SW 1271 (cell line): ENCODE results near the gene XBP1.
"Not testable (repeated sequence)": the region's sequence is repeated elsewhere in the genome, so short reads cannot be mapped to it uniquely, and the experiment has no call there.

Experiments
- DNase-seq, 2 experiments: peaks; one replicate each; lab custom pipeline; 2025; lab: John Stamatoyannopoulos, UW

Gene XBP1

GRCh38 chr22:28792491-28793383 is 7.6 kb downstream of the XBP1 start:
- DNase-seq, result no peak

- DNase-seq, result no peak
Measured at GRCh38 chr22:28791841-28792490, 8.4 kb downstream of the XBP1 start.

DNA sequence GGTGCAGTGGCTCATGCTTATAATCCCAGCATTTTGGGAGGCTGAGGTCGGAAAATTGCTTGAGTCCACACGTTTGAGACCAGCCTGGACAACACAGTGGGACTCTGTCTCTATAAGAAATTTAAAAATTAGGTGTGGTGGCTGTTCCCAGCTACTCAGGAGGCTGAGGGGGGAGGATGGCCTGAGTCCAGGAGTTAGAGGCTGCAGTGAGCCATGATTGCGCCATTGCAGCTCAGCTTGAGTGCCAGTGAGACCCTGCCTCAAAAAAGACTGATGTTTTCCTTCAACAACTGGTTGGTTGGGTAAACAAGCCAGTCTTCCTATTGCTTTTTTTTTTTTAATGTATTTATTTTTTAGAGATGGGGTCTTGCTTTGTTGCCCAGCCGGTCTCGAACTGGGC is 9.2 kb downstream of the XBP1 start:
- no peak for DNase-seq

DNA sequence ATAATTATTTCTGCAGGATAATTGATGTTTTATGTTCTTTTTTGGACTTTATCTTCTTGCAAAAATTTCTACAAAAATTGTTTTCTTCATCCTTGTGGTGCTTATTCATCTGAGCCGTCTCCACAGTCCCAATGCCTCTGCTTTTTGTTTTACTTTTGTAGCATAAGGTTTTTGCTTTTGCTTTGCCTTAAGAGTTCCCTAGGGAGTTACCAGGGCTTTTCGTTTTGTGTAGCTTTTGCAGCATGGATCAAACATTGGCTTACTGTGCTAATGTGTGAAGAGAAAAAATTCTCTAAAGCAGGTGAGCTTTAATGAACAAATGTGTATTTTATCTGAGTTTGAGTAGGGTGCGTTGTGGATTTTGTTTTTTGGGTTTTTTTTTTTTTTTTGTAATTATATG is 11.8 kb downstream of the XBP1 start:
- DNase-seq, result no peak

DNA sequence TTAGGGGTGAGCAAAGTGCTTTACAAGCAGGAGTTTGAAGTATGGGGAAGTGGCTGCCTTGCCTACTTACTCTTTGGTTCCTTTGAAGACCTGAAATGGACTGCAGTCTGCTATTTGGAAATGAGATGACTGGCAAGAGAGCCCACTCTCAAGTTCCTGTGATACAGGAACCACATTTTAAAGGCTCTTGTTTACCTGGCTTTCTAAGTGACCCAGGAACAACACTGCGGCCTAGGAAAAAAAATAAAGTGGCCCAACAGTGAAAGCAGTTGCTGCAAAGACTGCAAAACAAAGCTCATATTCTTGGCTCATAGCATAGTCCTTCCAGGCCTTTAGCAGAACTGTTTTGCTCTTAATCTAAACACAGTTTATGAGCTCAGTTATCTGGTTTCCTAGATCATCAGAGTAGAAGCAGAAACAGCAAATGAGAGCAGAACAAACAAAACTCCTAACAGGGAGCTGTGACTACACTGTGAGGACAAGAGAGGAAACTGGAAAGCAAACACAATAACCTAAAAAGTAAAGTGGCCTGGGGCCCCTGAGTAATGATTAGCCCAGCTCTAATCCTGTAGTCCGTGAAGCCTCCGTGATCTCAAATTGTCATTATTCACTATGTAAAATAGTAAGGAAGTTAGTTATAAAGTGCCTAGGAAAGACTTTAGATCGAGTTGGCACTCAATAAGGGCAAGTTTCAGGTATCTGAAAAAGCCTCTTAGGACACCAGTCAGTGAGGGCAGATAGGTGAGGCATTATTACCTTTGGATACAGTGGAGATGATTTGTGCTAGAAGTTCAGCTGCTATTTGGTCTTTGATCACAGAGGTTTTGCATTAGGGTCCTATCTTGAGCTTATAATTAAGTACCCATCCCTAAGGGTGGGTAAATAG is 16.3 kb downstream of the XBP1 start:
- DNase-seq, result no peak

DNA sequence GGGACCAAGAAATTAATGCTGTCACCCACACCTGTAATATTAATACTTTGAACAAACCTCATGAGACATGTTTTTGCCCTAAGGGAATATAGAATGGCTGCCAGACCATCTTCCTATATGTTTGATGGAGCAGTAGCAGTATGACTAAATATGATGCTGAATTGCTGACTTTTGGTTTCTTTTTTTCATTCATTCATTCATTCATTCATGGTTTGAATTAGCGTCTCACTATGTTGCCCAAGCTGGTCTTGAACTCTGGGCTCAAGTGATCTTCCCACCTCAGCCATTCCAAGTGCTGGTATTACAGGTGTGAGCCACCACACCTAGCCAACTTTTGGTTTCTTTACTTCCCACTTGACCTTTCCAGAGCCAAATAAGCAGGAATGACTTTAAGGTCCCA is 20.1 kb downstream of the XBP1 start:
- DNase-seq, result no peak

DNA sequence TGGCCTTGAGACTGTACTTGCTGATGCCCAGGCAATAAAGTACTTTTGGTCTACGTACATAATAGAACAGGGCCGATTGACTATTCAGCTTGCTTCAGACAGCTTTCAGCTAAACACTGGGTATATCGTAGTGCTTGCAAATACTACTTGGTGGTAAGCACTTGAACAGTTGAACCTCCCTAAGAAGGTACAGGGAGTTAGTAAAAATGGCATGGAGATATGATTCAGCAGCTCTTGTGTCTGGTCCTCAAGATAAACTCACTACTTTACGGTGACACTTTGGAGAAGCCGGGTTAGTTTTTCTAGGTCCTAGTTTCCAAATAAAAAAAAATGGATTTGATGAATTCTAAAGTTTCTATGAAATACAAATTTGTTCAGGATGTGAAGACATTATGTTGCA is 20.5 kb downstream of the XBP1 start:
- DNase-seq, result no peak

- no peak for DNase-seq
Measured at GRCh38 chr22:28774378-28774777, 26.0 kb downstream of the XBP1 start.

- no peak for DNase-seq
Measured at GRCh38 chr22:28773461-28773867, 26.9 kb downstream of the XBP1 start.

DNA sequence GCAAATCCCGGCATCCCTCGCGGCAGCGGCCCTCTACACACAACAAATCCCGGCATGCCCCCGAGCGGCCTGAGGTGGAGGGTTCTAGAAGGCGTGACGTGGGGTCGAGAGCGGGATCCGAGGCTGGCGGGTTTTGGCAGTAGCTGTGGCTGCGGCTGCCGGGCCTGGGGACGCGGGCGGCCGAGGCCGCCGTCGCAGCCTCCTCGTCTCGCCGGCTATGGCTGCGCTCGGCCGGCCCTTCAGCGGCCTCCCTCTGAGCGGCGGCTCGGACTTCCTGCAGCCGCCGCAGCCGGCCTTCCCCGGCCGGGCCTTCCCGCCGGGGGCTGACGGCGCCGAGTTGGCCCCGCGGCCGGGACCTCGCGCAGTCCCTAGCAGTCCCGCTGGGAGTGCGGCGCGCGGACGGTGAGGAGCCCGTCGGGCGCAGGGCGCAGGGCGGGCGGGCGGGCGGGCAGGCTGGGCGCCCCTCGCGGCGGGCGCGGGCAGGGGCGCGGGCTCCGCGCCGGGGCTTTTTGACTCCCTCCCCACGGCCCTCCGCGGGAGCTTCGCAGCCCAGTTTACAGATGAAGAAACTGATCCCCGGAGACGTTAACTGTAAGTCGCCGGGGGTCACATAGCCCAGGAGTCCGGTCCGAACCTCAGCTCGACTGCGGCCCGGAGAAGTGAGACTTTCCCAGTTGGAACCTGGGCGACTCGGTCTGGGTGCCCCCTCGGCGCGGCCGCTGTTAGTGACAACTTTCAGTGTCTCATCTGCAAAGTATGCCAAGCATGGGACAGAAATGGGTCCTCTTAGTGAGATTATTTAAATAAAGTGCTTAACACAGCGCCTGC is 27.5 kb downstream of the XBP1 start, which contains the start of gene CCDC117:
TSS of gene CCDC117 (plus strand) at position 63 of the 828 bp plus-strand sequence. CDS start at position 218, 155 bp downstream.
- DNase-seq, result peak; percentile 41 to 75

DNA sequence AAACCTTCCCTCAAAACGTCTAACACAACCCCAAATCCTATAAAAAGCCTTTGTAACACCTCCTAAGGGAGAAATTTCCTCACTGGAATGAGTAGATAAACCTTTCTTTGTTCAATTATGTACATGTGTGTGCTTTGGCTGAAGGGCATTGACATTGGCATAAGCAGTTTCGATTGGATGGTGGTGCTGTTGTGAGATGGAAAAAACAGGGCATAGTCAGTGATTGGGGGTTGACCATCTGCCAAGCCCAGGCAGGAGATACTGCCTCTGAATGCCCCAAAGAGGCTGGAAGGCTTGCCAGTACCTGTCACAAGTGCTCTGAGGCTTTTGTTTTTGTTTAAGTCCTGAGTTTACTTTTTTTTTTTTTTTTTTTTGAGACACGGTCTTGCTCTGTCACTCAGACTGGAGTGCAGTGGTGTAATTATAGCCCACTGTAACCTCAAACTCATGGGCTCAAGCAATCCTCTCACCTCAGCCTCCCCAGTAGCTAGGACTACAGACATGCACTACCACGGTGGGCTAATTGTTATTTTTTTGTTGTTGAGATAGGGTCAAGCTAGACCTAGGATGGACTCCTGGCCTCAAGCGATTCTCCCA is 29.1 kb downstream of the XBP1 start:
- DNase-seq, result no peak

DNA sequence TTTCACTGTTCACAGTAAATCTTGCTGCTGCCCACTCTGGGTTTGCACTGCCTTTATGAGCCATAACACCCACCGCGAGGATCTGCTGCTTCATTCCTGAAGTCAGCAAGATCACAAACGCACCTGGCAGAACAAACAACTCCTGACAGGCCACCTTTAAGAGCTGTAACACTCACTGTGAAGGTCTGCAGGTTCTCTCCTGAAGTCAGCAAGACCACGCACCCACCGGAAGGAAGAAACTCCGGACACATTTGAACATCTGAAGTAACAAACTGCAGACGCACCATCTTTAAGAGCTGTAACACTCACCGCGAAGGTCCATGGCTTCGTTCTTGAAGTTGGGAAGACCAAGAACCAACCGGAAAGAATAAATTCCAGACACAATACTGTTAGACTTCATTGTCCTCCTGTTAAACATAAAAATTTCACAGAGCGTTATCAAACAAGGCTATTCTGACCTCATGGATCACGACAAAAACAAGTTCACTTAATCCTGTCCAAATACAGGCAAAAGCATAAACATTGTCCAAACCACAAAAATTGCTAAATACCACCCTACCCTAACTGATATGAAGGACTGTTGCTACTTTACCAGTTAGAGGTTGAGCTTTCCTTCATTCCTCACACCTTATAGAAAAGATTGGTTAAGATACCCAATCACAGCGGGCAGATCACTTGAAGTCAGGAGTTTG is 30.8 kb downstream of the XBP1 start:
- no peak for DNase-seq

GRCh38 chr22:28768701-28769393 is 31.5 kb downstream of the XBP1 start:
- no peak for DNase-seq

- no peak for DNase-seq
Measured at GRCh38 chr22:28766628-28767027, 33.7 kb downstream of the XBP1 start.

GRCh38 chr22:28762000-28762399 is 38.4 kb downstream of the XBP1 start:
- DNase-seq, result not testable (repeated sequence)

DNA sequence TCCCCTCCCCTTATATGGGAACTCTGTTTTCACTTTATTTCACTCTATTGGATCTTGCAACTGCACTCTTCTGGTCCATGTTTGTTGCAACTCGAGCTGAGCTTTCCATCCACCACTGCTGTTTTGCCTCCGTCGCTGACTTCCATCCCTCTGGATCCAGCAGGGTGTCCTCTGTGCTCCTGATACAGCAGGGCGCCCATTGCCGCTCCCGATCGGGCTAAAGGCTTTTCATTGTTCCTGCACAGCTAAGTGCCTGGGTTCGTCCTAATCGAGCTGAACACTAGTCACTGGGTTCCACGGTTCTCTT is 39.0 kb downstream of the XBP1 start:
- no peak for DNase-seq

DNA sequence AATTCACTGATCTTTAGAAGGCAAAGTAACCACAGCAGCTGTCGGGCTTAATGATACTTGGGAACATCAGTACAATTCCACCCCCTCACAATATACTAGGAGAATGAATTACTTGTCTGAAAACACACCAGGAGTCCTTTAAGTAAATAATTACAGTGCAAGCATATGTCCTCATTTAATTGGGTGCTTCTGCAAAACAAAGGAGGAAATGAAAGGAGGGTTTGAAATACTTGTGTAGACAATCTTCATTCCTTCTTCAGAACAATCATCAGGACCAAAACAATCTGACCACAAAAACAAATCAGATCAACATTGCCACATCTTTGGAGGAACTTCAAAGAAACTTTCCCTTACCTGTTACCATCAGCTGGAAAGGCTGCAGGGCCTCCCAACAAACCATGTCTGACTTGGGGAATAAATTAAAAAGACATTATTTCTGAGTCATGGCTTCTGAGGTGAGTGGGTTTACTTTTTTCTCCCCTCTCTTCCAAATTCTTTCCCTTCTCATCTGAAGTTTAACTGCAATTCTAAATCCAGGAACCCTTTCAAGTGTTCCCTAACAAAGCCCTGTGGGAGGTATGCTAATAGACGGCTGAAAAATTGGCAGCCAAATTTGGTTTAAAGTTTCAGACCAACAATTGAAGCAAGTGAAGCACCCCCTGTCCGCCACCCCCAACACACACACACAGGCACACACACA is 40.4 kb downstream of the XBP1 start:
- no peak for DNase-seq

- DNase-seq, result not testable (repeated sequence)
Measured at GRCh38 chr22:28754512-28754911, 45.9 kb downstream of the XBP1 start.

DNA sequence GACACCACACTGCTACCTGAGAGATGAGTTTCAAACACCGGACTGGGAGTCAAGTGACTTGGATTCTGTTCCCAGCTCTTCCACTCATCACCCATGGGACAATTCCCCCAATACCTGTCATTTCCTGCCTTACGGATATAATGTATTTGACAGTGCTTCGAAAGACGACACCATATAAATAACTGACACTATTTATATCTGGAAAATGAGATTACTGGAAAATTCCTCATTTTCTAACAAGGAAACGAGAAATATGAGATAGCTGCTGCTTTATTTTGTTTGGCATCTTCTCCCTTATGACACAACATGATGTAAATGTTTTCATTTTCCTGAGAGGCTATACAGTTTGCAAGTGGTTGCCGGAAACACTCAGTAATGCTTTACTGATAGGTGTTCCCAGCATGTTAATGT is 49.9 kb downstream of the XBP1 start:
- no peak for DNase-seq
